ENCODE measurements around the gene STAT5B. TPM values are rescaled to one million over a fixed set of nuclear protein-coding genes. Genes with fewer than 3 reads are reported as not detected.
"Not testable (repeated sequence)": the region's sequence is repeated elsewhere in the genome, so short reads cannot be mapped to it uniquely, and the experiment has no call there.

Gene STAT5B
- total and polyA plus RNA-seq, 5 donors from 2014 or later = 109 to 241 (median 114) TPM

DNA sequence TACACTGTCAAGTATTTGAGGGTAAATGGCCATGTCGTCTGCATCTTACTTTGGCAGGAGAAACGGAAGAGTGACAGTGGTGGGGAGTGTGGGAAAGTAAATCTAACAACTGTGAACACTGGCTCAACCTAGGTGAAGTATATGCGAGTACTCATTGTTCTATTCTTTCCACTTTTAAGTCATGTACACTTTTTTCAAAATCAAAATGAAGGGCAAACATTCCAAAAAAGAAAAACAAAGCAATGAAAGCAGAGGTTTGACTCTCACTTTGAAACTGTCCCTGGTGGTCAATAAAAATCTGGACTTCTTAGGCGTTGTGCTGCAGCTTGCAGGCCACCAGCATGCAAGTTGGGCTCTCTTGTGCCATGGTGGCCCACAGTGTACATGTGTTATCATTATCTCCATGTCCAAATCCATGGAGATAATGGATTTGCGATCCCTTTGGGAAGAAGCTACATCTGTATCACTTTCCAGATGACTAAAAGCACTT lies 32.7 kb downstream of the STAT5B start:
- H3K4me3 Mint-ChIP-seq = peak overlapping the region in 2 of 4 donors; percentile 11 to 76

DNA sequence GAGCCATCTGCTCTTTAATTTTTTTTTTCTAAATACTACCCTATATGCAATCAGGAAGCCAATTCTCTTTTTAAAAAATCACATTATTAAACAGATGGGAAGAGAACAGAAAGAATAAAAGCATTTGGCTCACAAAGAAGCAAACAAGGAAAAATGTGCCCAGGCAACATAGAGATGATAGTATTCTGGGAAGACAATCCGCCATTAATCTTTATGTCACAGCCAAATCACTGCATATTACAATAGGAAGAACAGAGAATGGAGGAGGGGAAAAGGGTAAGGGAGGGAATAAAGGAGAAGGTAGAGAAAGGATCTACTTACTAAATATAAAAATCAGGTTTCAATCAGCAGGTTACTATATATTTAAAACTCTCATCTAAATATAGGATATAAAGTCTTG lies 34.3 kb downstream of the STAT5B start:
- H3K36me3 Mint-ChIP-seq = peaks cover 3% of the 10 kb centered on the region
- H3K27ac Mint-ChIP-seq = peak overlapping the region in 2 of 3 donors; percentile 5 to 47
- H3K27me3 ChIP-seq (ENCODE audit: control insufficient read depth, insufficient read depth, low read length) = no peaks in the 10 kb centered on the region
- H3K4me1 ChIP-seq (ENCODE audit: control insufficient read depth, insufficient read depth, low read length, poor library complexity, severe bottlenecking) = peaks cover 15% of the 10 kb centered on the region
- no peaks in the 10 kb centered on the region for H3K9me3 ChIP-seq (ENCODE audit: control insufficient read depth in 2 of 2, low read length in 2 of 2)
- no peaks in the 10 kb centered on the region for H3K27me3 Mint-ChIP-seq
- H3K27ac ChIP-seq (ENCODE audit: insufficient read depth, low read length, poor library complexity, severe bottlenecking) = no peak overlapping the region
- H3K4me3 Mint-ChIP-seq = peak overlapping the region in 2 of 4 donors; percentile 13 to 66
- ATAC-seq (ENCODE audit: low read depth in 2 of 2) = no peak
- peaks cover 39 to 69% (median 46%) of the 10 kb centered on the region in 4 donors for H3K4me1 Mint-ChIP-seq
- H3K9me3 Mint-ChIP-seq = no peaks in the 10 kb centered on the region
- no peak overlapping the region for H3K4me3 ChIP-seq (ENCODE audit: low read depth, low read length)
- H3K36me3 ChIP-seq (ENCODE audit: control insufficient read depth, insufficient read depth, low read length) = no peaks in the 10 kb centered on the region
- no peak for DNase-seq

More for the DNA sequence above, 32.7 kb downstream of the STAT5B start:
- Histone ChIP-seq H3K27ac (ENCODE audit: insufficient read depth, low read length, poor library complexity, severe bottlenecking) (no peak overlapping the region), H3K4me3 (ENCODE audit: low read depth, low read length) (no peak overlapping the region), H3K36me3 (ENCODE audit: control insufficient read depth, insufficient read depth, low read length) (no peaks in the 10 kb centered on the region), H3K4me1 (ENCODE audit: control insufficient read depth, insufficient read depth, low read length, poor library complexity, severe bottlenecking) (peaks cover 32% of the 10 kb centered on the region), H3K9me3 (ENCODE audit: control insufficient read depth in 2 of 2, low read length in 2 of 2) (no peaks in the 10 kb centered on the region), H3K27me3 (ENCODE audit: control insufficient read depth, insufficient read depth, low read length) (no peaks in the 10 kb centered on the region)
- Mint-ChIP-seq H3K4me1 (peaks cover 35 to 75% (median 49%) of the 10 kb centered on the region in 4 donors), H3K36me3 (peaks cover 3% of the 10 kb centered on the region), H3K27ac (peak overlapping the region in 2 of 3 donors; percentile 5 to 52), H3K9me3 (no peaks in the 10 kb centered on the region), H3K27me3 (no peaks in the 10 kb centered on the region)
- ATAC-seq (ENCODE audit: low read depth in 2 of 2) (no peak), DNase-seq (no peak)

DNA sequence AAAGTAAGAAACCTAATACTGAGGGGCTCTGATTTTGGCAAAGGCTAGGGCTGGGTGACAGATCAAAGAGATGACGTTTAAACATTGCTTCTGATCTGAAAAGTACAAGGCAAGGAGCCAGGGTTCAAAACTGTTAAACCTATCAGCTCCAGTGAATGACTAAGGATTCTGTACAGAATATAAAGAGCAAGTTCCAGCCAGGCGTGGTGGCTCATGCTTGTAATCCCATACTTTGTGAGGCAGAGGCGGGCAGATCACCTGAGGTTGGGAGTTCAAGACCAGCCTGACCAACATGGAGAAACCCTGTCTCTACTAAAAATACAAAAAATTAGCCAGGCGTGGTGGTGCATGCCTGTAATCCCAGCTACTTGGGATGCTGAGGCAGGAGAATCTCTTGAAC lies 35.3 kb downstream of the STAT5B start:
- H3K27ac ChIP-seq (ENCODE audit: insufficient read depth, low read length, poor library complexity, severe bottlenecking); H3K9me3 Mint-ChIP-seq; DNase-seq; H3K27me3 ChIP-seq (ENCODE audit: control insufficient read depth, insufficient read depth, low read length); H3K9me3 ChIP-seq (ENCODE audit: control insufficient read depth in 2 of 2, low read length in 2 of 2); H3K4me1 ChIP-seq (ENCODE audit: control insufficient read depth, insufficient read depth, low read length, poor library complexity, severe bottlenecking); H3K36me3 Mint-ChIP-seq; H3K27me3 Mint-ChIP-seq; ATAC-seq (ENCODE audit: low read depth in 2 of 2); H3K36me3 ChIP-seq (ENCODE audit: control insufficient read depth, insufficient read depth, low read length): not testable (repeated sequence)
- Mint-ChIP-seq H3K27ac (peak overlapping the region in 2 of 3 donors; percentile 39 to 59), H3K4me3 (peak overlapping the region in 1 of 4 donors; percentile 38), H3K4me1 (peaks cover 38 to 68% (median 42%) of the 10 kb centered on the region in 4 donors)
- H3K4me3 ChIP-seq (ENCODE audit: low read depth, low read length) = peak overlapping the region; percentile 32

DNA sequence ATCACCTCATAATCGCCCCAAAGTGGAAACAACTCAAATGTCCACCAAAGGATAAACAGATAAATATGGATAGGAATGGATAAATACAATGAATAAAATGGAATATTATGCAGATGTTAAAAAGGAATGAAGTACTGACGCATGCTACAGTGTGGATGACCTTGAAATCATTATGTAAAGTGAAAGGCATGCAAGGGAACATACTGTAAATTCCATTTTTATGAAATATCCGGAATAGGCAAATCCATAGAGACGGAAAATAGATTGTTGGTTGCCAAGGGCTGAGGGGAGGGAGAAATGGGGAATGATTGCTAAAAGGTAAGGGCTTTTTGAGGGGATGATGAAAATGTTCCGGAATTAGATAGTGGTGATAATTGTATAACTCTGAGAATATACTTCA lies 36.0 kb downstream of the STAT5B start:
- DNase-seq (no peak), ATAC-seq (ENCODE audit: low read depth in 2 of 2) (no peak)
- H3K4me1 ChIP-seq (ENCODE audit: control insufficient read depth, insufficient read depth, low read length, poor library complexity, severe bottlenecking) = peaks cover 7% of the 10 kb centered on the region
- H3K27ac Mint-ChIP-seq = peak overlapping the region; percentile 34 to 59 (median 55)
- no peaks in the 10 kb centered on the region for H3K27me3 Mint-ChIP-seq
- peaks cover 39 to 70% (median 47%) of the 10 kb centered on the region in 4 donors for H3K4me1 Mint-ChIP-seq
- H3K27ac ChIP-seq (ENCODE audit: insufficient read depth, low read length, poor library complexity, severe bottlenecking) = no peak overlapping the region
- no peaks in the 10 kb centered on the region for H3K36me3 Mint-ChIP-seq
- no peaks in the 10 kb centered on the region for H3K9me3 ChIP-seq (ENCODE audit: control insufficient read depth in 2 of 2, low read length in 2 of 2)
- H3K36me3 ChIP-seq (ENCODE audit: control insufficient read depth, insufficient read depth, low read length) = no peaks in the 10 kb centered on the region
- H3K4me3 ChIP-seq (ENCODE audit: low read depth, low read length) = no peak overlapping the region
- H3K9me3 Mint-ChIP-seq = no peaks in the 10 kb centered on the region
- H3K27me3 ChIP-seq (ENCODE audit: control insufficient read depth, insufficient read depth, low read length) = no peaks in the 10 kb centered on the region
- peak overlapping the region in 2 of 4 donors; percentile 32 to 38 for H3K4me3 Mint-ChIP-seq

DNA sequence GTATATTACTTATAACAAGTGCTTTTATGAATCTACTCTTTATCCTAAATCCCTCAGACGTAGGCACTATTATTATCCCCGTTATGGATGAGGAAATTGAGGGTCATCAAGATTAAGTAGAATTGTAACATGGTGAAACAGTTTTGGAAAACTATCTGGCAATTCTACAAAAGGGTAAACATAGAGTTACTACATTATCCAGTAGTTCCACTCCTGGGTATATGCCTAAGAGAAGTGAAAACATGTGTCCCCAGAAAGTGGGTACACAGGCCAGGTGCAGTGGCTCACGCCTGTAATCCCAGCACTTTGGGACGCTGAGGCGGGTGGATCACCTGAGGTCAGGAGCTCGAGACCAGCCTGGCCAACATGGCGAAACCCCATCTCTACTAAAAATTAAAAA lies 36.6 kb downstream of the STAT5B start:
- not testable (repeated sequence) for H3K4me3 ChIP-seq (ENCODE audit: low read depth, low read length); DNase-seq; H3K4me1 ChIP-seq (ENCODE audit: control insufficient read depth, insufficient read depth, low read length, poor library complexity, severe bottlenecking); H3K27me3 Mint-ChIP-seq; ATAC-seq (ENCODE audit: low read depth in 2 of 2); H3K4me3 Mint-ChIP-seq; H3K9me3 Mint-ChIP-seq; H3K27ac ChIP-seq (ENCODE audit: insufficient read depth, low read length, poor library complexity, severe bottlenecking); H3K36me3 Mint-ChIP-seq; H3K36me3 ChIP-seq (ENCODE audit: control insufficient read depth, insufficient read depth, low read length); H3K9me3 ChIP-seq (ENCODE audit: control insufficient read depth in 2 of 2, low read length in 2 of 2); H3K27me3 ChIP-seq (ENCODE audit: control insufficient read depth, insufficient read depth, low read length)
- Mint-ChIP-seq H3K4me1 (peaks cover 43 to 73% (median 51%) of the 10 kb centered on the region in 4 donors), H3K27ac (peak overlapping the region in 1 of 3 donors; percentile 61)

DNA sequence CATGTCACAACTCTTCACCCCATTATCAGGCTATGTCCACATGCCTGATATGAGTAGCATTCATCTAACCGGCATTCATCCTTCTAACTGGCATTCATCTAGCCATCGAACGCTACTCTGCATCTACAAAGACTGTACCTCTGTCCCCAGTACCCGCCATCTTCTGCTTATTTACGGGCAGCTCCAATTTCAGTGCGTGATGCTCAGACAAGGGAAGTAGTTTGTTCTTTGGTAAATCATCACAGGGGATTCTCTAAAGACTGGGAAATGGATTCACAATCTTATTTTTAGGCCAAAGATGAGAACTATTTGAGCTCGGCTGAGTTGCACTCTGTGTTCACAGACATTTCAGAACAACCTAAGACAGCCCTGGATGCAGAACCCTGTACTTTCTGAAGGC lies 39.4 kb downstream of the STAT5B start:
- peaks cover 32 to 72% (median 47%) of the 10 kb centered on the region in 4 donors for H3K4me1 Mint-ChIP-seq
- H3K4me3 Mint-ChIP-seq = no peak overlapping the region
- peak overlapping the region in 2 of 3 donors; percentile 63 to 83 for H3K27ac Mint-ChIP-seq

DNA sequence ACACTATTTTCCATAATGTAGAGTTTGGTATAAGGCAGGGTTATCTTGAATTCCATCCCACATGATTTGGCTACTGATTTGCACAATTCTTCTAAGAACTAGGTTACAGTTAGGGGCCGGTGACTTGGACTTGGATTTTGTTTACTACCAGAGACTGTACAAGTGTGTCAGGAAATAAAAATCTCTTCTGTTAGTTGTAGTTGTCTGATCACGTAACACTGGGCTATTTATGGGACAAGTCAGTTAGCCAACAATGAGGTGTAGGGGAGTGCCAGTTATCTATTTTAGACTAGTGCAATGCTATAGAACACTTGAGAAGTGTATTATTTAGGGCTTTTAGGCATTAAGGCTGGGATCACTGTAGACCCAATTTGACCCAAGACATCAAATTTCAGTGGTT lies 42.2 kb downstream of the STAT5B start:
- H3K27me3 Mint-ChIP-seq = no peaks in the 10 kb centered on the region
- ATAC-seq (ENCODE audit: low read depth in 2 of 2) (no peak), DNase-seq (no peak)
- Histone ChIP-seq H3K27me3 (ENCODE audit: control insufficient read depth, insufficient read depth, low read length) (no peaks in the 10 kb centered on the region), H3K27ac (ENCODE audit: insufficient read depth, low read length, poor library complexity, severe bottlenecking) (no peak overlapping the region), H3K4me3 (ENCODE audit: low read depth, low read length) (no peak overlapping the region), H3K9me3 (ENCODE audit: control insufficient read depth in 2 of 2, low read length in 2 of 2) (no peaks in the 10 kb centered on the region), H3K4me1 (ENCODE audit: control insufficient read depth, insufficient read depth, low read length, poor library complexity, severe bottlenecking) (peaks cover 7% of the 10 kb centered on the region), H3K36me3 (ENCODE audit: control insufficient read depth, insufficient read depth, low read length) (peaks cover 8% of the 10 kb centered on the region)
- H3K9me3 Mint-ChIP-seq = no peaks in the 10 kb centered on the region
- H3K36me3 Mint-ChIP-seq = peaks cover 6% of the 10 kb centered on the region
- peaks cover 25 to 63% (median 44%) of the 10 kb centered on the region in 4 donors for H3K4me1 Mint-ChIP-seq
- no peak overlapping the region for H3K4me3 Mint-ChIP-seq
- H3K27ac Mint-ChIP-seq = peak overlapping the region; percentile 38 to 85 (median 52)

More for the DNA sequence above, 39.4 kb downstream of the STAT5B start:
- no peak for DNase-seq
- peaks cover 7% of the 10 kb centered on the region for H3K4me1 ChIP-seq (ENCODE audit: control insufficient read depth, insufficient read depth, low read length, poor library complexity, severe bottlenecking)
- no peak for ATAC-seq (ENCODE audit: low read depth in 2 of 2)
- H3K36me3 Mint-ChIP-seq = no peaks in the 10 kb centered on the region
- no peak overlapping the region for H3K27ac ChIP-seq (ENCODE audit: insufficient read depth, low read length, poor library complexity, severe bottlenecking)
- no peak overlapping the region for H3K4me3 ChIP-seq (ENCODE audit: low read depth, low read length)
- no peaks in the 10 kb centered on the region for H3K9me3 Mint-ChIP-seq
- H3K27me3 Mint-ChIP-seq = no peaks in the 10 kb centered on the region
- no peaks in the 10 kb centered on the region for H3K36me3 ChIP-seq (ENCODE audit: control insufficient read depth, insufficient read depth, low read length)
- H3K27me3 ChIP-seq (ENCODE audit: control insufficient read depth, insufficient read depth, low read length) = no peaks in the 10 kb centered on the region
- H3K9me3 ChIP-seq (ENCODE audit: control insufficient read depth in 2 of 2, low read length in 2 of 2) = no peaks in the 10 kb centered on the region

DNA sequence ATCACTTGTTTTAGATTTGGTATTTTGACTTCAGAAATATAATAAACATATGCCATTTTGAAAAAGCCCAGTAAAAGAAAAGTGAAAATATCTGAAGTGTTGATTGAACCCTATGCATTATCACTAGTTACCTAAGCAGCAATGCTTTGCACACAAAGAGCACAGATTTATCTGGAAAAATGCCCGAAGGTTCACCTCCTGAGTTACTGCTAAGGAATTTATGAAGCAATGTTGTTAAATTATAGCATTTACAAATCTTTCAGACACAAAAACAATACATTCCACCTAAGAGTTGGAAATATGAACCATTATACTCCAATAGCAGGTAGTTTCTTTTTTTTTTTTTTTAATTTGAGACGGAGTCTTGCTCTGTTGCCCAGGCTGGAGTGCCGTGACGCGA lies 43.0 kb downstream of the STAT5B start:
- peak overlapping the region in 1 of 3 donors; percentile 41 for H3K27ac Mint-ChIP-seq
- peaks cover 25 to 72% (median 44%) of the 10 kb centered on the region in 4 donors for H3K4me1 Mint-ChIP-seq
- no peaks in the 10 kb centered on the region for H3K9me3 Mint-ChIP-seq
- ATAC-seq (ENCODE audit: low read depth in 2 of 2) = no peak
- H3K27me3 Mint-ChIP-seq = no peaks in the 10 kb centered on the region
- H3K36me3 Mint-ChIP-seq = peaks cover 9% of the 10 kb centered on the region
- no peaks in the 10 kb centered on the region for H3K27me3 ChIP-seq (ENCODE audit: control insufficient read depth, insufficient read depth, low read length)
- H3K27ac ChIP-seq (ENCODE audit: insufficient read depth, low read length, poor library complexity, severe bottlenecking) = no peak overlapping the region
- DNase-seq = no peak
- H3K4me3 Mint-ChIP-seq = no peak overlapping the region
- H3K36me3 ChIP-seq (ENCODE audit: control insufficient read depth, insufficient read depth, low read length) = peaks cover 14% of the 10 kb centered on the region
- no peaks in the 10 kb centered on the region for H3K9me3 ChIP-seq (ENCODE audit: control insufficient read depth in 2 of 2, low read length in 2 of 2)
- H3K4me3 ChIP-seq (ENCODE audit: low read depth, low read length) = no peak overlapping the region
- peaks cover 7% of the 10 kb centered on the region for H3K4me1 ChIP-seq (ENCODE audit: control insufficient read depth, insufficient read depth, low read length, poor library complexity, severe bottlenecking)

All from CD4-positive, CD25-positive, alpha-beta regulatory T cell (primary cell).